ENCODE results near the gene RCBTB1.

The RCBTB1 gene

DNA sequence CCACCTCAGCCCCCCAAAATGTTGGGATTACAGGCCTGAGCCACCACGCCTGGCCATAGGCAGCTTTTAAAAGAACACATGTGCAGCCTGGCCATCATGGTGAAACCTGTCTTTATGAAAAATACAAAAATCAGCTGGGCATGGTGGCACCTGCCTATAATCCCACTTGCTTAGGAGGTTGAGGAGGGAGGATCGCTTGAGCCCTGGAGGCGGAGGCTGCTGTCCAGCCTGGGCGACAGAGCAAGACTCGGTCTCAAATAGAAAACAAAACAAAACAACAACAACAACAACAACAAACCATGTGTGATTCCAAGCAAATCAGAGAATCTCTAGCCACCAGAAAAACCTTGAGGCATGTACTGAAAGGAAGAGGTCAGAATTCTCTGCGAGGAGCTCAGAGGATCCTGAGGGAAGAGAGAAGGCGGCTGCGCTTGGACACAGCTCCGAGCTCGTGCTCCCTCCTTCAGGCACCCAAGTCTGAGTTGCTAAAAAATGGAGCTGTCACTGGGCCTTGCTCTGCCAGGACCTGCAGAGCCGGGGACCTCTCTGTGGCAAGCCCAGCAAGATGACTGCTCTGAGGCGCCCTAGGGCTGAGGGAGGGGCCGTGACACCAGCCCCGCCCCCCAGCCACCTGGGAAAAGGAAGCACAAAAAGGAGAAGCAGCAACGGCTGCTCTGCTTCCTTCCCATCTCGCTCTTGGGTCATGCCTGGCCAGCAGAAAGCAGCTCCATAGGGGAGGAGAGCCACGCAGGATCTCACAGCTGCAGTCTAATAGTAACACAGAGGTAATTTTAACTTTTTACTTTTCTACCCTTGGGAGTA lies 42.7 kb upstream of the RCBTB1 start, which contains the start of gene ARL11:
ARL11 (plus strand) TSS at position 677 of the 822 bp plus-strand sequence. CDS start 1,941 bp downstream, outside the sequence.
- Histone ChIP-seq H3K27ac (ENCODE audit: low read depth, low read length) (peak within 1 kb of the TSS; percentile 78), H3K4me2 (ENCODE audit: low read length) (peak within 1 kb of the TSS; percentile 80)

DNA sequence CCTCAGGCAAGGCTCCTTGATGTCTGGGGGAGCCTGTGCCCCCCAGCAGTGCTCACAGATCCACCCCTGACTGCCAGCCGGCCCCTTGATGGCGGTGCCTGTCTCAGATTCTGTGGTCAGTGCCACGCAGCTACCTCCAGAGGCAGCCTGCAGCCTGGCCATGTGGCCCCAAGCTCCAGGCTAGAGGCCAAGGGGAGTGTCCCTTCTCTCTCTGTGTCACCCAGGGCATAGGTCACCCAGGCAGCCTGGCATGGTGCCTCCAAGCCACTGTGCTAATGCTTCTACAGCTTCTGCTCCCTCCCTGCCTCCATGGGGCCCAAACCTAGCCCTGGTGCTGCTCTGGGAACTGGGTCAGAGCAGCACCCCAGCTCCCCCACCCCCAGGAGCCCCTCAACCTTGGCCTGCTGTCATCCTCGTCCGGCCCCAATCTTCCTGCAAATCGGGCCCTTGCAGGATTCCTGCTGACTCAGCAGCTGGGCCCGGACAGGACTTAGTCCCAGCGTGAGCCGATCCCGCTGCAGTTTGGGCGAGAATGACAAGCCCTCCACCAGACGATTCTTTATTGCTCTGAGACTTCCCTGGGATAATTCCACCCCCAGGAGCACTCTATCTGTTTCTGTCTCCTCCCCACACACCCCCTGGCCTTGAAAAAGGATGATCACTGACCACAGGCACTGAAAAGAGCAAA lies 40.2 kb upstream of the RCBTB1 start:
- Histone ChIP-seq H3K9me3 (ENCODE audit: control insufficient read depth, insufficient read depth, low read length) (no peaks in the 10 kb centered on the region), H3K36me3 (ENCODE audit: control insufficient read depth, low read length) (peaks cover 22% of the 10 kb centered on the region), H3K4me2 (ENCODE audit: low read length) (no peak overlapping the region), H3K4me3 (ENCODE audit: low read length) (no peak overlapping the region), H3K27me3 (ENCODE audit: control insufficient read depth, low read length) (no peaks in the 10 kb centered on the region), H3K79me2 (ENCODE audit: control insufficient read depth, low read length) (peaks cover 29% of the 10 kb centered on the region), H3K27ac (ENCODE audit: low read depth, low read length) (peak overlapping the region; percentile 92), H4K20me1 (ENCODE audit: control insufficient read depth, insufficient read depth, low read depth, low read length) (peaks cover 7% of the 10 kb centered on the region; the same call in 1 of the 2 replicates), H3K4me1 (ENCODE audit: control insufficient read depth, low read length) (peaks cover 78% of the 10 kb centered on the region), H3F3A (ENCODE audit: control insufficient read depth, insufficient read depth) (peaks cover 20% of the 10 kb centered on the region), H3K9me2 (replicated peaks; ENCODE audit: control insufficient read depth, low read length) (no peaks in the 10 kb centered on the region)
- no peak for TF ChIP-seq EZH2phosphoT487 (IDR thresholded peaks at IDR 0.05; ENCODE audit: borderline replicate concordance, low read length)

More for the DNA sequence above, 42.7 kb upstream of the RCBTB1 start, which contains the start of gene ARL11:
- Histone ChIP-seq H3F3A (ENCODE audit: control insufficient read depth, insufficient read depth) (peaks cover 10% of the 10 kb centered on the region; the same call in 1 of the 2 replicates), H3K4me1 (ENCODE audit: control insufficient read depth, low read length) (peaks cover 73% of the 10 kb centered on the region), H3K9me2 (replicated peaks; ENCODE audit: control insufficient read depth, low read length) (no peaks in the 10 kb centered on the region), H3K27me3 (ENCODE audit: control insufficient read depth, low read length) (no peaks in the 10 kb centered on the region), H3K4me3 (ENCODE audit: low read length) (peak within 1 kb of the TSS; percentile 89), H3K9me3 (ENCODE audit: control insufficient read depth, insufficient read depth, low read length) (no peaks in the 10 kb centered on the region), H3K36me3 (ENCODE audit: control insufficient read depth, low read length) (peaks cover 44% of the 10 kb centered on the region), H3K79me2 (ENCODE audit: control insufficient read depth, low read length) (peaks cover 51% of the 10 kb centered on the region), H4K20me1 (ENCODE audit: control insufficient read depth, insufficient read depth, low read depth, low read length) (peaks cover 7% of the 10 kb centered on the region; the same call in 1 of the 2 replicates)
- TF ChIP-seq, protein P1, sequence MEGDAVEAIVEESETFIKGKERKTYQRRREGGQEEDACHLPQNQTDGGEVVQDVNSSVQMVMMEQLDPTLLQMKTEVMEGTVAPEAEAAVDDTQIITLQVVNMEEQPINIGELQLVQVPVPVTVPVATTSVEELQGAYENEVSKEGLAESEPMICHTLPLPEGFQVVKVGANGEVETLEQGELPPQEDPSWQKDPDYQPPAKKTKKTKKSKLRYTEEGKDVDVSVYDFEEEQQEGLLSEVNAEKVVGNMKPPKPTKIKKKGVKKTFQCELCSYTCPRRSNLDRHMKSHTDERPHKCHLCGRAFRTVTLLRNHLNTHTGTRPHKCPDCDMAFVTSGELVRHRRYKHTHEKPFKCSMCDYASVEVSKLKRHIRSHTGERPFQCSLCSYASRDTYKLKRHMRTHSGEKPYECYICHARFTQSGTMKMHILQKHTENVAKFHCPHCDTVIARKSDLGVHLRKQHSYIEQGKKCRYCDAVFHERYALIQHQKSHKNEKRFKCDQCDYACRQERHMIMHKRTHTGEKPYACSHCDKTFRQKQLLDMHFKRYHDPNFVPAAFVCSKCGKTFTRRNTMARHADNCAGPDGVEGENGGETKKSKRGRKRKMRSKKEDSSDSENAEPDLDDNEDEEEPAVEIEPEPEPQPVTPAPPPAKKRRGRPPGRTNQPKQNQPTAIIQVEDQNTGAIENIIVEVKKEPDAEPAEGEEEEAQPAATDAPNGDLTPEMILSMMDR (IDR thresholded peaks at IDR 0.05; ENCODE audit: low read depth, low read length, poor library complexity, severe bottlenecking) = no peak
- TF ChIP-seq EZH2phosphoT487 (IDR thresholded peaks at IDR 0.05; ENCODE audit: borderline replicate concordance, low read length) = no peak

DNA sequence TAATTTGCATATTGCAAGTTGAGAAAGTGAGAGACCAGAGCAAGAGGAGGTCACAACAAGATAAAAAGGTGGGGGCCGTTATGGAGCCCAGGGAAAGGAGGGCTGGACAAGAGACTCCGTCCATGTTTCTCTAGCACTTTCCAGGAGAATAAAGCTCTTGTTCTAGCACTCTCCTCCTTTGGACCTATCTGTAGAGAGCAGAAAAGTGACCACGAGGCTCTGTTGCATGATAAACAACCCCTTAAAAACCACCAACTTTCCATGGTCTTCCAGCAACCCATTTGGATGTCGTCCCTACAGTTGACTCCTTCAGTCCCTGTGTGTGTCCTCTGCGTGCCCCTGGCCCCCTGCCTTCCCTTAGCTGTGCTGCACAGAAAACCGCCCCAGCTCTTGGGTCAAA lies 38.9 kb upstream of the RCBTB1 start:
- Histone ChIP-seq H3K9me3 (ENCODE audit: control insufficient read depth, insufficient read depth, low read length) (no peaks in the 10 kb centered on the region), H3K4me2 (ENCODE audit: low read length) (peak overlapping the region; percentile 41), H3K9me2 (replicated peaks; ENCODE audit: control insufficient read depth, low read length) (no peaks in the 10 kb centered on the region), H3F3A (ENCODE audit: control insufficient read depth, insufficient read depth) (peaks cover 25% of the 10 kb centered on the region), H3K4me3 (ENCODE audit: low read length) (peak overlapping the region; percentile 31), H4K20me1 (ENCODE audit: control insufficient read depth, insufficient read depth, low read depth, low read length) (no peaks in the 10 kb centered on the region), H3K4me1 (ENCODE audit: control insufficient read depth, low read length) (peaks cover 77% of the 10 kb centered on the region), H3K27me3 (ENCODE audit: control insufficient read depth, low read length) (no peaks in the 10 kb centered on the region), H3K79me2 (ENCODE audit: control insufficient read depth, low read length) (peaks cover 16% of the 10 kb centered on the region), H3K27ac (ENCODE audit: low read depth, low read length) (peak overlapping the region; percentile 92), H3K36me3 (ENCODE audit: control insufficient read depth, low read length) (peaks cover 9% of the 10 kb centered on the region)
- no peak for TF ChIP-seq EZH2phosphoT487 (IDR thresholded peaks at IDR 0.05; ENCODE audit: borderline replicate concordance, low read length)
- TF ChIP-seq, protein P1 (IDR thresholded peaks at IDR 0.05; ENCODE audit: low read depth, low read length, poor library complexity, severe bottlenecking) = no peak
